ENCODE data around the gene PLK5. TPM values are rescaled to one million over a fixed set of nuclear protein-coding genes. Genes with fewer than 3 reads are reported as not detected.
A peak's percentile ranks its signal among the peaks of the same experiment; 100 is the strongest.
"Not testable (repeated sequence)": the region's sequence is repeated elsewhere in the genome, so short reads cannot be mapped to it uniquely, and the experiment has no call there.

The PLK5 gene, protein sequence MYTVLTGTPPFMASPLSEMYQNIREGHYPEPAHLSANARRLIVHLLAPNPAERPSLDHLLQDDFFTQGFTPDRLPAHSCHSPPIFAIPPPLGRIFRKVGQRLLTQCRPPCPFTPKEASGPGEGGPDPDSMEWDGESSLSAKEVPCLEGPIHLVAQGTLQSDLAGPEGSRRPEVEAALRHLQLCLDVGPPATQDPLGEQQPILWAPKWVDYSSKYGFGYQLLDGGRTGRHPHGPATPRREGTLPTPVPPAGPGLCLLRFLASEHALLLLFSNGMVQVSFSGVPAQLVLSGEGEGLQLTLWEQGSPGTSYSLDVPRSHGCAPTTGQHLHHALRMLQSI
- total RNA-seq: under 1 TPM in 1 of 4 donors, not detected in 3; 0.17 TPM

DNA sequence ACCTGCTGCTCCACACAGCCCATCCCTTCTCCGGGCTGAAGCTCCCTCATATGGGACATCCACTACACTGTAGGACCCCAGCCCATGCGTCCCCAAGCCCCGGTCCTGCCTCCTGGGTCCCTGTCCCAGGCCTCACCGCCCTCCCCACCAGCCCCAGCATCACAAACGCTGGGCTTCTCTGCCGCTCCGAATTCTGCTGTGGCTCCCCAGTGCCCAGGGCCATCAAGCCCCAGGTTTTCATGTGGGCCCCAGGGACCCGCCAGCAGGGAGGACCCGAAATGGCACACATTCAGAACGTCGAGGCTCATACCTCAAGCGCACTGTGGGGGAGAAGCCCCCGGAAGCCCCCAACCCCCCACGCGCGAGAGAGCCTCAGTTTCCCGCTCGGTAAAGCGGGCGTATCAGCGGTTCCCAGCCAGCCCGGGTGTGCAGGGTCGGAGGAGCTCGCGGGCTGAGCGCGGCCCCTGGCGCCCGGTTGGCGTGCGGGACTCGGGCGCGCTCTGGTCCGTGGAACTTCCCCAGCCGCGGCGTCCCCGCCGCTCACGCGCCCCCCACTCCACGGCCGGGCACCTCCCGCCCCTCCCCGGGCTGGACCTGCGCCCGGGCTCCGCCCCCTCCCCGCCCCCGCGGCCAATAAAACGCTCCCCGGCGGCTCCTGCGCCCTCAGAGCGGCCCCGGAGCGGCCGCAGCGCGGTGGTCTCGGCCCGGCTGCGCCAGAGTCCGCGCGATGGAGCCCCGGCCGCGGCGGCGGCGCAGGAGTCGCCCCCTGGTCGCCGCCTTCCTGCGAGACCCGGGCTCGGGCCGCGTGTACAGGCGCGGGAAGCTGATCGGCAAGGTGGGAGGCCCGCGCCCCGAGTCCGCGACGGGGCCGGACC lies at the start of gene PLK5:
Gene PLK5 (plus strand): TSS at position 666 of the 875 bp plus-strand sequence. CDS start 2,920 bp downstream, outside the sequence.
- WGBS: 25% methylated on average over 27 of the region's 92 CpGs
- TF ChIP-seq POLR2A (IDR thresholded peaks at IDR 0.05; ENCODE audit: low read depth): no peak
- DNase-seq (ENCODE audit: extremely low spot score): no peak
- H3K27me3 ChIP-seq: peaks cover 0 to 85% (median 30%) of the 10 kb centered on the region in 4 donors
- peak within 1 kb of the TSS; percentile 35 to 51 (median 36) for H3K4me3 ChIP-seq
- no peaks in the 10 kb centered on the region for H3K9me3 ChIP-seq
- H3K27ac ChIP-seq (replicated peaks in 1 of 4): no peak within 1 kb of the TSS
- peaks cover 9 to 16% (median 13%) of the 10 kb centered on the region in 4 donors for H3K4me1 ChIP-seq
- H3K36me3 ChIP-seq: no peaks in the 10 kb centered on the region
- intact Hi-C loops (cut with DNase I): no loop called here

DNA sequence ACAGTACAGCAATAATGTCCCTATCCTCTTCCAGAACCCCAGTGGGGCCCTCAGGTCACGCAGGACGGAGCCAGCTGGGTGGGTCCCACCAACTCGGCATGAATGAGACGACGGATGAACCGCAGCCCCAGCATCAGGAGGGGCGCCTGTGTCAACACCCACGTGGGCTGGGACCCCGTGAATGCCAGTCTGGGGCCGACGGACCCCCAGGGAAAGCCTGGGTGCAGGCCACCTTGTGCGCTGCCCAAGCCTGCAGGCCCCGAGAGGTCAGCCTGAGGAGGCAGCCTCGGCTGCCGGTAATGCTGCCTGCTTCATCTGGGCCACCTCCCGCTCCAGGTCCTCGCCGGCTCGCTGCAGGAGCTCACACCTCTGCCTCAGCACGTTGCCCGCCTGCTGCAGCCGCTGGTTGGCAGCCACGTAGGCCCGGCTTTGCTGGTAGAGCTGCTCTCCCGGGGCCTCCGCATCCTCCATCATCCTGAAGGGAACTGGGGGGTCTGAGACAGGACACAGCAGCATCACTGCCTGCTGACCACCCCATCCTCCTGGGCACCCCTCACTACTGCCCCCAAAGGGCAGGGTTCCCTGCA lies 49.0 kb upstream of the PLK5 start:
- peaks cover 23 to 59% (median 36%) of the 10 kb centered on the region in 4 donors for H3K27me3 ChIP-seq
- intact Hi-C loops (cut with DNase I): no loop called here

DNA sequence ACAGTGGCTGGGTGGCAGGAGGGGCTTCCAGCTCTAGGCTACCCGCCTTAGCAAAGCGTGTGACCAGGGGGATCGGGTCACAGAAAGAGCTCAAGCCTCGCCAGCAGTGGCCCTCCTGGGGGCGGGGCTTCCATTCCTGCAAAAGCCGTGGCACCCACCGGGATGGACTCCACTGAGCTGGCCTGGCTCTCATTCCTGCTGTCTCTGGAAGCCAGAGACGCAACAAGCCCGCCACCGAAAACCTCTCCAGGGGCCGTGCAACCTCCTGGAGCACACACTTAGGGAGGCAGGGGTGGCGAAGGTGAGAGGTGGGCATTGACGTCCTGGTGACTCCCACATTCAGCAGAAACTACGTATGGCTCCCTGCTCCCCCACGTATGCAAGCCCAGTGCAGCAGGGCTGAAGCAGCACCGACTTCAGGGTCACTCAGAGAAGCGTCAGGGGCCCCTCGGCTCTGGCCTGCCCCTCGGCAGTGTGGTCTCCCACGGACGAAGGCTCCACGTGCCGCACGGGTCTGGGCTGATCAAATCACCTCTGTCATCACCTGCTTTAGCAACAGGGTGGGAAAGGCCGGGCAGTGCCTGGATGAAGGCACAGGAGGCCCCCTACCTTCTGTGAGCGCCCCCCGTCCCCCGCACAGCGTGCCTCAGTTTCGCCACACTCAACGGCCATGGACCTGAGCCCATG lies 48.0 kb upstream of the PLK5 start:
- H3K27me3 ChIP-seq: peaks cover 13 to 48% (median 26%) of the 10 kb centered on the region in 4 donors
- no peak for DNase-seq (ENCODE audit: extremely low spot score)

More for the DNA sequence above, 49.0 kb upstream of the PLK5 start:
- Histone ChIP-seq H3K4me3 (no peak overlapping the region), H3K27ac (replicated peaks in 1 of 4) (no peak overlapping the region), H3K9me3 (no peaks in the 10 kb centered on the region), H3K36me3 (peaks cover 0 to 37% (median 16%) of the 10 kb centered on the region in 4 donors), H3K4me1 (peaks cover 39 to 81% (median 71%) of the 10 kb centered on the region in 4 donors)
- WGBS: 81% methylated on average over 11 of the region's 26 CpGs
- no peak for DNase-seq (ENCODE audit: extremely low spot score)
- TF ChIP-seq EP300 (IDR thresholded peaks at IDR 0.05): no peak

DNA sequence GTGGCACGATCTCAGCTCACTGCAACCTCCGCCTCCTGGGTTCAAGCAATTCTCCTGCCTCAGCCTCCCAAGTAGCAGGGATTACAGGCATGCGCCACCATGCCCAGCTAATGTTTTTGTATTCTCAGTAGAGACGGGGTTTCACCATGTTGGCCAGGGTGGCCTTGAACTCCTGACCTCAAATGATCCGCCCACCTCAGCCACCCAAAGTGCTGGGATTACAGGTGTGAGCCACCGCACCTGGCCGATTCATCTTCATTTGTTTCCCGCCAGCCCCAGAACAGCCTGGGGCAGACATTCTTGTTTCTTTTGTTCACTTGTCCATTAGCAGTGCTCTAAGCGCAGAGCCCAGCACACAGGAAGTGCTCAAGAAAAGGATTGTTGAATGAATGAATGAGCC lies 46.8 kb upstream of the PLK5 start:
- not testable (repeated sequence) for DNase-seq (ENCODE audit: extremely low spot score)

More for the DNA sequence above, 48.0 kb upstream of the PLK5 start:
- intact Hi-C loops (cut with DNase I): no loop called here
- Histone ChIP-seq H3K27ac (replicated peaks in 1 of 4) (no peak overlapping the region), H3K9me3 (no peaks in the 10 kb centered on the region), H3K4me3 (no peak overlapping the region), H3K36me3 (peaks cover 0 to 37% (median 16%) of the 10 kb centered on the region in 4 donors), H3K4me1 (peaks cover 29 to 72% (median 62%) of the 10 kb centered on the region in 4 donors)
- TF ChIP-seq POLR2AphosphoS5 (IDR thresholded peaks at IDR 0.05): no peak
- TF ChIP-seq, protein P1, sequence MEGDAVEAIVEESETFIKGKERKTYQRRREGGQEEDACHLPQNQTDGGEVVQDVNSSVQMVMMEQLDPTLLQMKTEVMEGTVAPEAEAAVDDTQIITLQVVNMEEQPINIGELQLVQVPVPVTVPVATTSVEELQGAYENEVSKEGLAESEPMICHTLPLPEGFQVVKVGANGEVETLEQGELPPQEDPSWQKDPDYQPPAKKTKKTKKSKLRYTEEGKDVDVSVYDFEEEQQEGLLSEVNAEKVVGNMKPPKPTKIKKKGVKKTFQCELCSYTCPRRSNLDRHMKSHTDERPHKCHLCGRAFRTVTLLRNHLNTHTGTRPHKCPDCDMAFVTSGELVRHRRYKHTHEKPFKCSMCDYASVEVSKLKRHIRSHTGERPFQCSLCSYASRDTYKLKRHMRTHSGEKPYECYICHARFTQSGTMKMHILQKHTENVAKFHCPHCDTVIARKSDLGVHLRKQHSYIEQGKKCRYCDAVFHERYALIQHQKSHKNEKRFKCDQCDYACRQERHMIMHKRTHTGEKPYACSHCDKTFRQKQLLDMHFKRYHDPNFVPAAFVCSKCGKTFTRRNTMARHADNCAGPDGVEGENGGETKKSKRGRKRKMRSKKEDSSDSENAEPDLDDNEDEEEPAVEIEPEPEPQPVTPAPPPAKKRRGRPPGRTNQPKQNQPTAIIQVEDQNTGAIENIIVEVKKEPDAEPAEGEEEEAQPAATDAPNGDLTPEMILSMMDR (IDR thresholded peaks at IDR 0.05): no peak
- no peak for TF ChIP-seq POLR2A (IDR thresholded peaks at IDR 0.05; ENCODE audit: low read depth)
- no peak for TF ChIP-seq EP300 (IDR thresholded peaks at IDR 0.05)
- 85% methylated on average over 22 of the region's 31 CpGs for WGBS

DNA sequence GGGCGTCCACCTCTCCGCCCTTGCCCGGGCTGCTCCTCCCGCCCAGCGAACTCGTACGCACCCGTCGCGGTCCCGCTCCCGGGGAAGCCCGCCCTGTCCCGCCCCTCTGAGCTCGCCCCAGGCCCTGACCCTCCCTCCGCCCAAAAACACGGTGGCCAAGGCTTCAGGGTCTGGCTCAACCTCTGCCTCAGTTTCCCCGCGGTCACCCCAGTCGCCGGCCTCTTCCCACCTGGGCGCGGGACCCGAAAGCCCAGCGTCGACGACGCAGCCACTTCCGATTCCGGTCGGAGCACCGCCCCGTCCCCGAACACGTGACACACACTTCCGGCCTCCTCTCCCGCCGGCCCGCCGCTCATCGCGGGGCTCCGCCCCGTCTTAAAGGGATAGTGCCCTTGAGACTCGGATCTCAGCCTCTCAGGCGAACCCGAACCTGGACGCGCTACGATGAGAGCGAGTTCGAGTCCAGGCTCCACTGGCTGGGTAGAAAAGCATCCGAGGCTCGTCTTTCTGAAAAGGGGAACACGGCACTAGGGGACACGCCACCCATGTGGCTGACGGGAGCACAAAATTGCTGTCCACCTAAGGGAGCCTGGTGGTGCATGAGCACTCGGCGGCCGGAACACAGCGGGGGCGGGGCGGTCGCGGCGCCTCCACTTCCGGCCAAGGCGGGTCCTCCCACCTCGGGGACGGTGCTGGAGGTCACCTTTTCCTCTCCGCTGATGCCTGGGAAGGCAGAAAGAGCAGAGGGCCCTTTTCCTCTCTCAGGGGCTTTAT lies 44.8 kb upstream of the PLK5 start, which contains the start of gene C19orf25:
Gene C19orf25 (minus strand): TSS at position 282 of the 774 bp plus-strand sequence. CDS start 312 bp downstream, outside the sequence.
- DNase-seq (ENCODE audit: extremely low spot score): peak; percentile 97
- peak; percentile 89 to 94 for TF ChIP-seq POLR2AphosphoS5 (IDR thresholded peaks at IDR 0.05)
- TF ChIP-seq, protein P1 (IDR thresholded peaks at IDR 0.05): no peak
- Histone ChIP-seq H3K27ac (replicated peaks in 1 of 4) (peak within 1 kb of the TSS; percentile 71 to 79 (median 74)), H3K27me3 (peaks cover 0 to 16% (median 0%) of the 10 kb centered on the region in 4 donors), H3K4me3 (peak within 1 kb of the TSS; percentile 80 to 98 (median 94)), H3K9me3 (no peaks in the 10 kb centered on the region), H3K4me1 (peaks cover 17 to 40% (median 33%) of the 10 kb centered on the region in 4 donors), H3K36me3 (peaks cover 0 to 33% (median 16%) of the 10 kb centered on the region in 4 donors)
- intact Hi-C loops (cut with DNase I): no loop called here
- 2% methylated on average over 9 of the region's 71 CpGs for WGBS

More for the DNA sequence above, 46.8 kb upstream of the PLK5 start:
- H3K4me3 ChIP-seq; intact Hi-C loops (cut with DNase I); H3K27ac ChIP-seq (replicated peaks in 1 of 4); H3K9me3 ChIP-seq: not testable (repeated sequence)
- Histone ChIP-seq H3K4me1 (peaks cover 22 to 60% (median 50%) of the 10 kb centered on the region in 4 donors), H3K27me3 (peaks cover 2 to 37% (median 14%) of the 10 kb centered on the region in 4 donors), H3K36me3 (peaks cover 0 to 37% (median 16%) of the 10 kb centered on the region in 4 donors)
- WGBS: 88% methylated on average over 9 of the region's 9 CpGs

All from esophagus muscularis mucosa (tissue), 4 donors.